Measurements from ENCODE around the gene SUV39H1. TPM values are rescaled to one million over a fixed set of nuclear protein-coding genes. Genes with fewer than 3 reads are reported as not detected.

The SUV39H1 gene
- total RNA-seq, 1 donor from 2014 or later, result 4.7 TPM

DNA sequence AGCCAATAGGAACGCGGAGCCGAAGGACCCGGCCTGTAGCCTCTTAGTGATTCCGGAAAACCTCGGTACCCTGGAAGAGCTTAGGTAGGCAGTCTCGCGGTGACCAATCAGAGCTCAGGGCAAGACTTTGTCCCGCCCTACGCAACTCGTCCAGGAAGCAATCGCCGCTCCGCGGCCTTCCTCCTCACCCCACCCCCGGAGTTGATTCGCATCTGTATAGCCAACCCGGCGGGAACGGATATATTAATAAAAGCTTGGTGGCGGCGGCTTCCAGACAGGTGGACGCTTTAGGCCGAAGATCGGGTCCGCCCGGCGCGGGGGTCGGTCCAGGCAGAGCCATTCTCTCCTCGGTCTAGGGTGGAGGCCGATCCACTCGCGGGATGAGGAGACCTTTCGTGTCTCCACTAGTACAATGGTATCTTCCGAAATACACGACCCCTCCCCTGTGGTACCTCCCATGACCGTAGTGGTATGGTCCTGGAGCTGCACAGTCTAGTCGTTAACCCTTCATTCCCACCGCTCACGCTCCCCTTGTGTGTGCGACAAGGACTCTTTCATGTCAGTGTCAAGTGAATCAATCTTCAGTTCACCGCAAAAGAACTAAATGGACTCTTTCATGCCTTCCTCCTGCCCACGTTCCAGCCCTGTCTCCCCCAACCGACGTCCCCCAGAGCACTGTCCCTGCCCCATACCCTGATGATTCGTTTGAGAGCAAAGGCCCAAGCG is 40.8 kb downstream of the SUV39H1 start:
- TF ChIP-seq, protein P1, sequence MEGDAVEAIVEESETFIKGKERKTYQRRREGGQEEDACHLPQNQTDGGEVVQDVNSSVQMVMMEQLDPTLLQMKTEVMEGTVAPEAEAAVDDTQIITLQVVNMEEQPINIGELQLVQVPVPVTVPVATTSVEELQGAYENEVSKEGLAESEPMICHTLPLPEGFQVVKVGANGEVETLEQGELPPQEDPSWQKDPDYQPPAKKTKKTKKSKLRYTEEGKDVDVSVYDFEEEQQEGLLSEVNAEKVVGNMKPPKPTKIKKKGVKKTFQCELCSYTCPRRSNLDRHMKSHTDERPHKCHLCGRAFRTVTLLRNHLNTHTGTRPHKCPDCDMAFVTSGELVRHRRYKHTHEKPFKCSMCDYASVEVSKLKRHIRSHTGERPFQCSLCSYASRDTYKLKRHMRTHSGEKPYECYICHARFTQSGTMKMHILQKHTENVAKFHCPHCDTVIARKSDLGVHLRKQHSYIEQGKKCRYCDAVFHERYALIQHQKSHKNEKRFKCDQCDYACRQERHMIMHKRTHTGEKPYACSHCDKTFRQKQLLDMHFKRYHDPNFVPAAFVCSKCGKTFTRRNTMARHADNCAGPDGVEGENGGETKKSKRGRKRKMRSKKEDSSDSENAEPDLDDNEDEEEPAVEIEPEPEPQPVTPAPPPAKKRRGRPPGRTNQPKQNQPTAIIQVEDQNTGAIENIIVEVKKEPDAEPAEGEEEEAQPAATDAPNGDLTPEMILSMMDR (IDR thresholded peaks at IDR 0.05; ENCODE audit: partially characterized antibody, unreplicated experiment), result no peak
- H3K27ac Mint-ChIP-seq (ENCODE audit: unreplicated experiment), result peak overlapping the region; percentile 100

DNA sequence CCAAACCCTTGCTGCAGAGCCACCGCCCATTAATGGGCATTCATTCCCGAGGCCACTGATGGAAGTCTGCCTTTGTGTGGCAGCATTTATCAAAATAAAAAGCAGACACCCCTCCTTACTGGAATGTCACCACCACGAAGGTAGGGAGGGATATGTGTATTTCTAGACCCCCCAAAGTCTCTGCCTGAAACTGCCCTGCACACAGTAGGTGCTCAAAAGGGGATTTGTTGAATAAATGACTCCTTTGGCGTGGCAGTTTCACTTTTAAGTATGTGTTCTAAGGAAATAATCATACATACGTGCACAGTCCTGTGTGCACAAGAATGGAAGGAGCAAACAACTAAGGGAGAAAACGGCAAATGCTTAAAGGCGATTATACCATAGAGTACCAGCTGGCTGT is 41.4 kb downstream of the SUV39H1 start:
- TF ChIP-seq, protein P1 (IDR thresholded peaks at IDR 0.05; ENCODE audit: partially characterized antibody, unreplicated experiment), result no peak
- H3K36me3 Mint-ChIP-seq (ENCODE audit: unreplicated experiment), result no peaks in the 10 kb centered on the region
- peaks cover 4% of the 10 kb centered on the region for H3K9me3 Mint-ChIP-seq (ENCODE audit: unreplicated experiment)

More for the DNA sequence above, 40.8 kb downstream of the SUV39H1 start:
- DNase-seq, result peak; percentile 84
- Mint-ChIP-seq H3K36me3 (ENCODE audit: unreplicated experiment) (no peaks in the 10 kb centered on the region), H3K4me3 (ENCODE audit: unreplicated experiment) (peak overlapping the region; percentile 97), H3K27me3 (ENCODE audit: unreplicated experiment) (peaks cover 5% of the 10 kb centered on the region), H3K9me3 (ENCODE audit: unreplicated experiment) (peaks cover 4% of the 10 kb centered on the region), H3K4me1 (ENCODE audit: low read depth, unreplicated experiment) (peaks cover 12% of the 10 kb centered on the region)

DNA sequence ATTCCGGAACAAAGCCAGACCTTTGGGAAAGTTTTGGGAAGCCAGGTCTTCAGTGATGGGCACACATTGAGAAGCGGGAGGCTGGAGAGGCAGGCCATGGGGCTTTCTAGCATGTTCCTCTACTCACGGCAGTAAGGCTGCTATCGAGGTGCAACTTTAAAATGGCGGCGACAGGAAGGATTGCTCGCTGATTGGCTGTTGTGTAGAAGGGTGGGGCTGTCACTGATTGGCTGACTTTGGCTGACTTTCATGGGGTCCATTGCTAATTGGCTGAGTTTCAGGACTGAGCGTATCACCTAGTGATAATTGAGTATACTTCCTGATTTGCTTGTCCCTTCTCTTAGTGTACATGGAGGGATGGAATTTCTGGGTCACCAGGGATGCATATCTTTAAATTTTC is 45.3 kb downstream of the SUV39H1 start:
- Mint-ChIP-seq H3K4me3 (ENCODE audit: unreplicated experiment) (no peak overlapping the region), H3K9me3 (ENCODE audit: unreplicated experiment) (peaks cover 4% of the 10 kb centered on the region), H3K27me3 (ENCODE audit: unreplicated experiment) (peaks cover 5% of the 10 kb centered on the region), H3K4me1 (ENCODE audit: low read depth, unreplicated experiment) (peaks cover 8% of the 10 kb centered on the region), H3K36me3 (ENCODE audit: unreplicated experiment) (no peaks in the 10 kb centered on the region), H3K27ac (ENCODE audit: unreplicated experiment) (no peak overlapping the region)
- no peak for DNase-seq
- TF ChIP-seq, protein P1 (IDR thresholded peaks at IDR 0.05; ENCODE audit: partially characterized antibody, unreplicated experiment), result no peak

More for the DNA sequence above, 41.4 kb downstream of the SUV39H1 start:
- Mint-ChIP-seq H3K4me1 (ENCODE audit: low read depth, unreplicated experiment) (peaks cover 12% of the 10 kb centered on the region), H3K27me3 (ENCODE audit: unreplicated experiment) (peaks cover 5% of the 10 kb centered on the region), H3K4me3 (ENCODE audit: unreplicated experiment) (peak overlapping the region; percentile 97), H3K27ac (ENCODE audit: unreplicated experiment) (peak overlapping the region; percentile 100)
- no peak for DNase-seq

DNA sequence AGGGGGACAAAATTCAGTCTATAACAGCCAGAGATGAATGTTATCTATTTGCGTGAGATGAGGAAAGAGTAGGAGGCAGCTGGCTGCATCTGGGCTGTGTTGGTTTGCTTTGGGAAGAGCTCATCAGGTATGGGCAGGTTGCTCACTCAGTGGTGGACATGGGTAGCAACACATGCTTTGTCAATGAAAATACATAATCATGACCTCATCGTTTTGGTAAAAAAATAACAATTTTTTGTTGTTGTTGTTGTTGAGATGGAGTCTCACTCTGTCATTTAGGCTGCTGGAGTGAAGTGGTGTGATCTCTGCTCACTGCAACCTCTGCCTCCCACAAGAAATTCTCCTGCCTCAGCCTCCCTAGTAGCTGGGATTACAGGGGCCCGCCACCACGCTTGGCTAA is 48.7 kb downstream of the SUV39H1 start:
- no peak overlapping the region for H3K4me3 Mint-ChIP-seq (ENCODE audit: unreplicated experiment)
- no peaks in the 10 kb centered on the region for H3K27me3 Mint-ChIP-seq (ENCODE audit: unreplicated experiment)
- H3K4me1 Mint-ChIP-seq (ENCODE audit: low read depth, unreplicated experiment), result no peaks in the 10 kb centered on the region
- TF ChIP-seq, protein P1 (IDR thresholded peaks at IDR 0.05; ENCODE audit: partially characterized antibody, unreplicated experiment), result no peak
- H3K9me3 Mint-ChIP-seq (ENCODE audit: unreplicated experiment), result peaks cover 1% of the 10 kb centered on the region
- DNase-seq, result no peak
- H3K27ac Mint-ChIP-seq (ENCODE audit: unreplicated experiment), result no peak overlapping the region
- no peaks in the 10 kb centered on the region for H3K36me3 Mint-ChIP-seq (ENCODE audit: unreplicated experiment)

DNA sequence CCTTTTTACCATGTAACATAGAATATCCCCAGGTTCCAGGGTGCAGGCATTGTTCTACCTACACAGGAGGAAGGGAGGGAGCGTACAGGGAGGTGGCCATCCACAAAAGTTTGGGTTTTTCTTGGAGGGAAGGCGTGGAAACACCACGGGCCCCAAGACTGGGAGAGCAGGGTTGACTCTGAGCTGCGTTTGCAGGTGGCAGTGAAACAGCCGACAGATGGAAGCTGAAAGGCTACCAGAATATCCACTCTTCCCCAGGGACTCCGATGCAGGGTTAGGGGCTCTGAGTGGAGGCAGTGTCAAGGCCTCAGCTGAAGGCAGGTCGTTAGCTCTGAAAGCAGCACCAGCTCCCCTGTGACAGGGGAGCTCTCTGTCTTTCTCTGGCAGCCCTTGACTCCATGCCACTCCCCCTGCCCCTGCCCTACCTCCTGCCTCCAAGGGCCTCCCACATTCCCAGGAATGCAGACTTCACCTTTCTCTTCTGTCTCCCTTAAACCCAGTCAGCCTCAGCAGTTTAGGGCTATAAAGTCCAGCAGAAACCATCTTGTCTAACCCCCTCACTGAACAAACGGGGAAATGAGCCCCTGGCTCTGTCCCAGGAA is 51.0 kb downstream of the SUV39H1 start:
- DNase-seq, result peak; percentile 39
- Mint-ChIP-seq H3K27me3 (ENCODE audit: unreplicated experiment) (no peaks in the 10 kb centered on the region), H3K4me3 (ENCODE audit: unreplicated experiment) (no peak overlapping the region), H3K4me1 (ENCODE audit: low read depth, unreplicated experiment) (no peaks in the 10 kb centered on the region), H3K27ac (ENCODE audit: unreplicated experiment) (peak overlapping the region; percentile 73), H3K36me3 (ENCODE audit: unreplicated experiment) (no peaks in the 10 kb centered on the region), H3K9me3 (ENCODE audit: unreplicated experiment) (peaks cover 1% of the 10 kb centered on the region)
- TF ChIP-seq, protein P1 (IDR thresholded peaks at IDR 0.05; ENCODE audit: partially characterized antibody, unreplicated experiment), result no peak
